Colon (tissue), 2 donors: Measurements from ENCODE around the gene AXL.
"Not testable (repeated sequence)": the region's sequence is repeated elsewhere in the genome, so short reads cannot be mapped to it uniquely, and the experiment has no call there.

Experiments
- FAIRE-seq: peaks from 2 replicates; lab custom pipeline; 2012; peaks lifted over from hg19 to GRCh38; lab: Jason Lieb, UNC
- donor health status: control.
- donor health status: control.

Gene AXL

GRCh38 chr19:41276231-41276630 lies 57.2 kb downstream of the AXL start:
- FAIRE-seq: no peak

- no peak for FAIRE-seq
These were observed 59.5 kb downstream of the AXL start for GRCh38 chr19:41278478-41278877.

- no peak for FAIRE-seq
These were observed 69.9 kb downstream of the AXL start for GRCh38 chr19:41288673-41289530.

GRCh38 chr19:41289814-41290213 lies 70.8 kb downstream of the AXL start:
- FAIRE-seq: not testable (repeated sequence)

- no peak for FAIRE-seq
These were observed 75.4 kb downstream of the AXL start for GRCh38 chr19:41294393-41294792.

GRCh38 chr19:41295499-41295898 lies 76.5 kb downstream of the AXL start:
- no peak for FAIRE-seq

GRCh38 chr19:41296433-41296871 lies 77.4 kb downstream of the AXL start:
- no peak for FAIRE-seq

- FAIRE-seq: no peak
These were observed 78.8 kb downstream of the AXL start for GRCh38 chr19:41297628-41298347.

- no peak for FAIRE-seq
These were observed 79.4 kb downstream of the AXL start for GRCh38 chr19:41298348-41298964.

- no peak for FAIRE-seq
These were observed 80.2 kb downstream of the AXL start for GRCh38 chr19:41299046-41299754.

GRCh38 chr19:41299755-41300089 lies 80.7 kb downstream of the AXL start:
- no peak for FAIRE-seq

GRCh38 chr19:41300555-41300954 lies 81.5 kb downstream of the AXL start:
- no peak for FAIRE-seq

GRCh38 chr19:41302624-41303351 lies 83.8 kb downstream of the AXL start:
- FAIRE-seq: no peak

- FAIRE-seq: no peak
These were observed 84.9 kb downstream of the AXL start for GRCh38 chr19:41303954-41304353.

- FAIRE-seq: no peak
These were observed 85.9 kb downstream of the AXL start for GRCh38 chr19:41304706-41305483.

GRCh38 chr19:41305927-41306793 lies 87.1 kb downstream of the AXL start:
- FAIRE-seq: no peak

GRCh38 chr19:41307090-41307875 lies 88.3 kb downstream of the AXL start:
- no peak for FAIRE-seq

- no peak for FAIRE-seq
These were observed 89.0 kb downstream of the AXL start for GRCh38 chr19:41307954-41308449.
